ENCODE measurements around the gene DLGAP1.
A peak's percentile ranks its signal among the peaks of the same experiment; 100 is the strongest.

Gene DLGAP1

GRCh38 chr18:3530807-3531206, 924.3 kb downstream of the DLGAP1 start:
- DNase-seq (ENCODE audit: low spot score), result no peak

- DNase-seq (ENCODE audit: low spot score), result no peak
Measured at GRCh38 chr18:3529601-3530000, 925.5 kb downstream of the DLGAP1 start.

GRCh38 chr18:3529077-3529476, 926.0 kb downstream of the DLGAP1 start:
- no peak for DNase-seq (ENCODE audit: low spot score)

- no peak for DNase-seq (ENCODE audit: low spot score)
Measured at GRCh38 chr18:3528231-3528630, 926.9 kb downstream of the DLGAP1 start.

GRCh38 chr18:3526421-3527354, 928.4 kb downstream of the DLGAP1 start:
- no peak for DNase-seq (ENCODE audit: low spot score)

- peak; percentile 45 for DNase-seq (ENCODE audit: low spot score)
Measured at GRCh38 chr18:3525870-3526420, 929.2 kb downstream of the DLGAP1 start.

GRCh38 chr18:3524706-3525105, 930.4 kb downstream of the DLGAP1 start:
- DNase-seq (ENCODE audit: low spot score), result no peak

- no peak for DNase-seq (ENCODE audit: low spot score)
Measured at GRCh38 chr18:3520230-3521085, 934.6 kb downstream of the DLGAP1 start.

- no peak for DNase-seq (ENCODE audit: low spot score)
Measured at GRCh38 chr18:3514312-3515216, 940.5 kb downstream of the DLGAP1 start.

- no peak for DNase-seq (ENCODE audit: low spot score)
Measured at GRCh38 chr18:3513481-3513880, 941.6 kb downstream of the DLGAP1 start.

- DNase-seq (ENCODE audit: low spot score), result no peak
Measured at GRCh38 chr18:3511980-3512379, 943.1 kb downstream of the DLGAP1 start.

- DNase-seq (ENCODE audit: low spot score), result no peak
Measured at GRCh38 chr18:3510896-3511295, 944.2 kb downstream of the DLGAP1 start.

GRCh38 chr18:3510024-3510423, 945.1 kb downstream of the DLGAP1 start:
- no peak for DNase-seq (ENCODE audit: low spot score)

GRCh38 chr18:3508576-3509549, 946.2 kb downstream of the DLGAP1 start:
- DNase-seq (ENCODE audit: low spot score), result no peak

- no peak for DNase-seq (ENCODE audit: low spot score)
Measured at GRCh38 chr18:3504637-3505036, 950.5 kb downstream of the DLGAP1 start.

GRCh38 chr18:3502650-3503049, 952.5 kb downstream of the DLGAP1 start:
- DNase-seq (ENCODE audit: low spot score), result no peak

- no peak for DNase-seq (ENCODE audit: low spot score)
Measured at GRCh38 chr18:3500016-3500415, 955.1 kb downstream of the DLGAP1 start.

GRCh38 chr18:3499501-3499900, 955.6 kb downstream of the DLGAP1 start:
- no peak for DNase-seq (ENCODE audit: low spot score)

GRCh38 chr18:3498698-3499471, 956.2 kb downstream of the DLGAP1 start:
- DNase-seq (ENCODE audit: low spot score), result peak; percentile 56

All from germinal center (tissue), 1 donor.